ENCODE measurements around the gene PSTPIP1. TPM values are rescaled to one million over a fixed set of nuclear protein-coding genes. Genes with fewer than 3 reads are reported as not detected.

PSTPIP1 gene
- total RNA-seq, 1 donor from 2014 or later = not detected

- no peak for TF ChIP-seq CTCF (IDR thresholded peaks at IDR 0.05; ENCODE audit: insufficient read depth, low read depth, low read length)
- no peak for TF ChIP-seq EZH2 (IDR thresholded peaks at IDR 0.05; ENCODE audit: insufficient read depth, low read length)
- Histone ChIP-seq H3K4me2 (ENCODE audit: low read length) (no peak overlapping the region), H3K9me3 (ENCODE audit: insufficient read depth, low read depth, low read length) (no peaks in the 10 kb centered on the region), H3K4me1 (ENCODE audit: insufficient read depth, low read length) (peaks cover 16% of the 10 kb centered on the region), H3K9ac (ENCODE audit: low read length) (no peak overlapping the region), H2AFZ (ENCODE audit: low read depth, low read length) (no peak overlapping the region), H3K79me2 (ENCODE audit: insufficient read depth, low read length) (no peaks in the 10 kb centered on the region), H3K36me3 (ENCODE audit: insufficient read depth, low read length) (no peaks in the 10 kb centered on the region), H3K4me3 (ENCODE audit: insufficient read depth, low read depth, low read length) (no peak overlapping the region), H3K27me3 (ENCODE audit: insufficient read depth, low read length) (no peaks in the 10 kb centered on the region), H3K27ac (ENCODE audit: low read depth, low read length) (no peak overlapping the region), H4K20me1 (ENCODE audit: insufficient read depth, low read length) (no peaks in the 10 kb centered on the region)
- H3K9me3 Mint-ChIP-seq (ENCODE audit: unreplicated experiment) = no peaks in the 10 kb centered on the region
- peaks cover 8% of the 10 kb centered on the region for H3K4me1 Mint-ChIP-seq (ENCODE audit: low read depth, unreplicated experiment)
- no peaks in the 10 kb centered on the region for H3K36me3 Mint-ChIP-seq (ENCODE audit: low read depth, unreplicated experiment)
- no peak overlapping the region for H3K27ac Mint-ChIP-seq (ENCODE audit: unreplicated experiment)
- peaks cover 21% of the 10 kb centered on the region for H3K27me3 Mint-ChIP-seq (ENCODE audit: low read depth, unreplicated experiment)
- no peak for FAIRE-seq
- DNase-seq (ENCODE audit: low read depth) = no peak
- H3K4me3 Mint-ChIP-seq (ENCODE audit: unreplicated experiment) = no peak overlapping the region
Observed at GRCh38 chr15:77025941-77026411, 31.1 kb downstream of the PSTPIP1 start.

DNA sequence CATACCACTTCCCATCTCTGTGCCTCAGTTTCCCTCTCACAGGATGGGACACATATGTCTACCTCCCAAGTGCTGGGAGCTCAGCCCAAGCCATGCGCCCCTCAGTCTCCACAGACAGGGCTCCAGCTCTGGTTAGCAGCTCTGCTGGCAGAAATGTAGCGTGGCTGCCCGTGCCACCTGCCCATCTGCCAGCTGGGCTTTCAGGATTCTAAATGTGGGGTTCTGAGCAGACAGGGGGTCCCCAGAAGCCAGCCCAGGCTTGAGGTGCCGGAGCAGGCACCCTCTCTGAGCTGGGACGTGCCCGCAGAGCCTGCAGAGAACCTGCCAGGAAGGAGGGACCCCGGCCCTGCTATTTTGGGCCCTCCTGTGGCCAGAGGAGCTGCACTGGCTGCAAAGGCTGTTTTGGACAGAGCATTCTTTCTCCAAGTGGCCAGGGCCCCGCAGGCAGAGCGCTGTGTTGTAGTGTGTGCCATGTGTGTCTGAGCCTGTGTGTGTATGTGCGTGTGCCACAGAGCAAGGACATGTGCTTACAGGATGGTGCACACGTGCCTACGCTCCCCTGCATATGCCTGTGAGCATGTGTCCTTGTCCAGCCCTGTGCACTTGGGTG, 31.7 kb downstream of the PSTPIP1 start:
- no peaks in the 10 kb centered on the region for H3K9me3 ChIP-seq (ENCODE audit: insufficient read depth, low read depth, low read length)
- H3K9me3 Mint-ChIP-seq (ENCODE audit: unreplicated experiment) = no peaks in the 10 kb centered on the region
- H3K36me3 Mint-ChIP-seq (ENCODE audit: low read depth, unreplicated experiment) = no peaks in the 10 kb centered on the region
- no peak overlapping the region for H3K27ac Mint-ChIP-seq (ENCODE audit: unreplicated experiment)
- no peak overlapping the region for H3K4me2 ChIP-seq (ENCODE audit: low read length)
- H3K4me1 Mint-ChIP-seq (ENCODE audit: low read depth, unreplicated experiment) = peaks cover 8% of the 10 kb centered on the region
- TF ChIP-seq EZH2 (IDR thresholded peaks at IDR 0.05; ENCODE audit: insufficient read depth, low read length) = no peak
- no peak for TF ChIP-seq CTCF (IDR thresholded peaks at IDR 0.05; ENCODE audit: insufficient read depth, low read depth, low read length)
- no peaks in the 10 kb centered on the region for H3K36me3 ChIP-seq (ENCODE audit: insufficient read depth, low read length)
- H3K27me3 ChIP-seq (ENCODE audit: insufficient read depth, low read length) = no peaks in the 10 kb centered on the region
- no peak overlapping the region for H3K9ac ChIP-seq (ENCODE audit: low read length)
- DNase-seq (ENCODE audit: low read depth) (no peak), FAIRE-seq (no peak)
- no peaks in the 10 kb centered on the region for H3K79me2 ChIP-seq (ENCODE audit: insufficient read depth, low read length)
- no peak overlapping the region for H3K4me3 ChIP-seq (ENCODE audit: insufficient read depth, low read depth, low read length)
- no peaks in the 10 kb centered on the region for H4K20me1 ChIP-seq (ENCODE audit: insufficient read depth, low read length)
- no peak overlapping the region for H2AFZ ChIP-seq (ENCODE audit: low read depth, low read length)
- peak overlapping the region; percentile 54 for H3K4me3 Mint-ChIP-seq (ENCODE audit: unreplicated experiment)
- peaks cover 21% of the 10 kb centered on the region for H3K27me3 Mint-ChIP-seq (ENCODE audit: low read depth, unreplicated experiment)
- H3K27ac ChIP-seq (ENCODE audit: low read depth, low read length) = no peak overlapping the region
- peaks cover 13% of the 10 kb centered on the region for H3K4me1 ChIP-seq (ENCODE audit: insufficient read depth, low read length)

- no peaks in the 10 kb centered on the region for H3K9me3 Mint-ChIP-seq (ENCODE audit: unreplicated experiment)
- Histone ChIP-seq H3K27me3 (ENCODE audit: insufficient read depth, low read length) (no peaks in the 10 kb centered on the region), H3K36me3 (ENCODE audit: insufficient read depth, low read length) (no peaks in the 10 kb centered on the region), H3K4me1 (ENCODE audit: insufficient read depth, low read length) (peaks cover 7% of the 10 kb centered on the region), H4K20me1 (ENCODE audit: insufficient read depth, low read length) (no peaks in the 10 kb centered on the region), H3K4me3 (ENCODE audit: insufficient read depth, low read depth, low read length) (no peak overlapping the region), H3K9ac (ENCODE audit: low read length) (no peak overlapping the region), H3K9me3 (ENCODE audit: insufficient read depth, low read depth, low read length) (no peaks in the 10 kb centered on the region), H2AFZ (ENCODE audit: low read depth, low read length) (no peak overlapping the region), H3K79me2 (ENCODE audit: insufficient read depth, low read length) (no peaks in the 10 kb centered on the region), H3K27ac (ENCODE audit: low read depth, low read length) (no peak overlapping the region), H3K4me2 (ENCODE audit: low read length) (no peak overlapping the region)
- peaks cover 21% of the 10 kb centered on the region for H3K27me3 Mint-ChIP-seq (ENCODE audit: low read depth, unreplicated experiment)
- no peak for DNase-seq (ENCODE audit: low read depth)
- H3K4me3 Mint-ChIP-seq (ENCODE audit: unreplicated experiment) = peak overlapping the region; percentile 54
- no peak for FAIRE-seq
- TF ChIP-seq EZH2 (IDR thresholded peaks at IDR 0.05; ENCODE audit: insufficient read depth, low read length) (no peak), CTCF (IDR thresholded peaks at IDR 0.05; ENCODE audit: insufficient read depth, low read depth, low read length) (no peak)
- H3K36me3 Mint-ChIP-seq (ENCODE audit: low read depth, unreplicated experiment) = no peaks in the 10 kb centered on the region
- H3K27ac Mint-ChIP-seq (ENCODE audit: unreplicated experiment) = no peak overlapping the region
- H3K4me1 Mint-ChIP-seq (ENCODE audit: low read depth, unreplicated experiment) = peaks cover 2% of the 10 kb centered on the region
Observed at GRCh38 chr15:77027111-77027696, 32.3 kb downstream of the PSTPIP1 start.
